Mucosa of descending colon (tissue), 3 donors: ENCODE data around the gene PDGFB. TPM values are rescaled to one million over a fixed set of nuclear protein-coding genes. Genes with fewer than 3 reads are reported as not detected.

Experiments
- ATAC-seq: fragments of 200-7000 bp; cut with Tn5 transposase; one replicate; pipeline ENCODE4 v1.9.1; 2020; ENCODE audit warnings: mild to moderate bottlenecking, moderate library complexity
- DNase-seq, 3 donors: peaks; one replicate each; pipeline ENCODE4 v3.0.0-alpha.2; 2020
- H3K36me3 ChIP-seq: fragments of 200-600 bp; one replicate; pipeline ENCODE4 v1.8.0; 2021; ENCODE audit warnings: low read depth, mild to moderate bottlenecking
- H3K4me1 ChIP-seq: fragments of 200-600 bp; one replicate; pipeline ENCODE4 v1.8.0; 2021; ENCODE audit warnings: low read depth, mild to moderate bottlenecking
- H3K4me3 ChIP-seq: fragments of 200-600 bp; one replicate; pipeline ENCODE4 v1.8.0; 2021; ENCODE audit warnings: mild to moderate bottlenecking
- H3K9me3 ChIP-seq: fragments of 200-600 bp; one replicate; pipeline ENCODE4 v1.8.0; 2021; ENCODE audit warnings: mild to moderate bottlenecking
- intact Hi-C, 2 donors: fragments of 100-400 bp; cut with DNase I in 1 of 2; cut with micrococcal nuclease in 1 of 2; formaldehyde crosslinking; loops; one replicate each; pipeline versions ENCODE4 v1.11.0 to v1.11.1; 2022; cut with DNase I, micrococcal nuclease
- total RNA-seq, 3 donors: library from RNA; stranded (reverse); fragmentation: NEBNext Ultra II Directional in 2 of 3; extraction: Animal tissue kit (Norgen Biotek cat#: 25700) in 2 of 3; gene quantifications; one replicate each; pipeline versions ENCODE4 v1.2.1 to v1.2.4, GENCODE V29; 2021 to 2023
- TF ChIP-seq, protein P1 (sequence below): fragments of 200-600 bp; IDR thresholded peaks from one replicate; pipeline ENCODE4 v1.8.0; 2022; ENCODE audit warnings: antibody characterized with exemption, mild to moderate bottlenecking
- donor health status: DM: no; HTN: no; CAD: no; lungs with moderate emphysema.
- donor health status: DM: no; HTN: no; CAD: no.
- donor health status: DM: no; HTN: yes; CAD: no.

PDGFB gene
- total RNA-seq, 3 donors from 2014 or later = 1.8 to 16.6 (median 5.4) TPM

GRCh38 chr22:39275814-39276439 is 31.1 kb upstream of the PDGFB start:
- no peaks in the 10 kb centered on the region for H3K4me1 ChIP-seq
- H3K4me3 ChIP-seq = no peak overlapping the region
- intact Hi-C loops = no loop called here
- DNase-seq (no peak), ATAC-seq (no peak)
- TF ChIP-seq, protein P1, sequence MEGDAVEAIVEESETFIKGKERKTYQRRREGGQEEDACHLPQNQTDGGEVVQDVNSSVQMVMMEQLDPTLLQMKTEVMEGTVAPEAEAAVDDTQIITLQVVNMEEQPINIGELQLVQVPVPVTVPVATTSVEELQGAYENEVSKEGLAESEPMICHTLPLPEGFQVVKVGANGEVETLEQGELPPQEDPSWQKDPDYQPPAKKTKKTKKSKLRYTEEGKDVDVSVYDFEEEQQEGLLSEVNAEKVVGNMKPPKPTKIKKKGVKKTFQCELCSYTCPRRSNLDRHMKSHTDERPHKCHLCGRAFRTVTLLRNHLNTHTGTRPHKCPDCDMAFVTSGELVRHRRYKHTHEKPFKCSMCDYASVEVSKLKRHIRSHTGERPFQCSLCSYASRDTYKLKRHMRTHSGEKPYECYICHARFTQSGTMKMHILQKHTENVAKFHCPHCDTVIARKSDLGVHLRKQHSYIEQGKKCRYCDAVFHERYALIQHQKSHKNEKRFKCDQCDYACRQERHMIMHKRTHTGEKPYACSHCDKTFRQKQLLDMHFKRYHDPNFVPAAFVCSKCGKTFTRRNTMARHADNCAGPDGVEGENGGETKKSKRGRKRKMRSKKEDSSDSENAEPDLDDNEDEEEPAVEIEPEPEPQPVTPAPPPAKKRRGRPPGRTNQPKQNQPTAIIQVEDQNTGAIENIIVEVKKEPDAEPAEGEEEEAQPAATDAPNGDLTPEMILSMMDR = no peak
- H3K9me3 ChIP-seq = no peaks in the 10 kb centered on the region
- no peaks in the 10 kb centered on the region for H3K36me3 ChIP-seq

GRCh38 chr22:39273950-39274887 is 29.4 kb upstream of the PDGFB start:
- TF ChIP-seq, protein P1 = no peak
- intact Hi-C loops = no loop called here
- Histone ChIP-seq H3K4me1 (no peaks in the 10 kb centered on the region), H3K4me3 (no peak overlapping the region), H3K36me3 (no peaks in the 10 kb centered on the region), H3K9me3 (no peaks in the 10 kb centered on the region)
- no peak for DNase-seq
- no peak for ATAC-seq

- TF ChIP-seq, protein P1 = no peak
- H3K36me3 ChIP-seq = no peaks in the 10 kb centered on the region
Measured at GRCh38 chr22:39270792-39271191, 26.0 kb upstream of the PDGFB start.

DNA sequence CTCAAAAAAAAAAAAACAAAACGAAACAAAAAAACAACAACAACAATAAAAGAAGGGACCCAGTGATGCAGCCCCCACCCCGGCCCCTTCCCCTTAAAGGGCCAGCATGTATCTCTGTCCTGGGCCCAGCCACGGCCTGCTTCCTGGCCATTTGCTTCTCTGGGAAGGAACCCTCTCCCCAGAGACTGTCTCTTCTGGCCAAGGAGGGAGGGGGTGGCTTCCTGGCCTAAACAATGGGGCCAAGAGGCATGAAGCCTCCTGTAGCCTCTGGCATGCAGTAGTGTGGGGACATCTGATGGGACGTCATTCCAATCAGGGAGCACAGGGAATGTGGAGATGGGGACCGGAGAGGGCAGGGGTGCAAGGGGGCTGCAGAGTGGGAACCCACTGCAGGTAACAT is 25.5 kb upstream of the PDGFB start:
- Histone ChIP-seq H3K36me3 (no peaks in the 10 kb centered on the region), H3K4me3 (no peak overlapping the region), H3K9me3 (no peaks in the 10 kb centered on the region), H3K4me1 (no peaks in the 10 kb centered on the region)
- intact Hi-C loops = no loop called here
- no peak for DNase-seq
- TF ChIP-seq, protein P1 = no peak
- no peak for ATAC-seq

More at GRCh38 chr22:39270792-39271191, 26.0 kb upstream of the PDGFB start:
- Histone ChIP-seq H3K9me3 (no peaks in the 10 kb centered on the region), H3K4me3 (no peak overlapping the region), H3K4me1 (no peaks in the 10 kb centered on the region)
- DNase-seq (no peak), ATAC-seq (no peak)
- intact Hi-C loops = no loop called here

DNA sequence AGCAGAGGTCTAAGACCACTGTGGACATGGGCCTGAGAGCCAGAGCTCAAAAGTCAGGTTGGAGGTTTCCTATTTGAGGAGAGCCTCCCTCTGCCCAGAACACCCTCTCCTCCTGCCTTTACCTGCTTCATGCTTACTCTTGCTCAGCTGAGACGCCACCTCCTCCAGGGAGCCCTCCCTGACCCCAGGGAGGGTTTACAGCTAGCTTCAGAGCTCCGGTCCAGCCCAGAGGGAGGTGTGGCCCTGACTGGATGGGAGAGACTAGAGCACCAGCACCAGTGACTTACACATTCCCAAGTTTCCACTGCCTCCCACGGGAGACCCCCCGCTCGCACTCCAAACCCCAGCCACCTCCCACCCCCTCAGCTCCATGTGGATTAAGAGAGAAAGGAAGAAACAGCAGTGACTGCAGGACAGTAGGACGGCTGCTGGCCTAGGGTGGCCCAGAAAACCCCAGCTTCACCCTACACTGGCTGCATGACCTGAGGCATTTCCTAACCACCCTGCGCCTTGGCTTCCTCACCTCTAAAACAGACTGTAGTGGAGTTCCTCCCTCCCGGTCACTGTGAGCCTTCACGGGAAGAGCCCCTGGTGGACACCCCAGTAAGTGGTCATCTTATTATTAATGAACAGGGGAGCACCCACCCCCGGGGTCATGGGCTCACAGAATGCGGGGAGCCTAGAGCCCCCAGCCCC is 24.5 kb upstream of the PDGFB start:
- ATAC-seq (no peak), DNase-seq (no peak)
- H3K4me1 ChIP-seq = no peaks in the 10 kb centered on the region
- TF ChIP-seq, protein P1 = no peak
- no peaks in the 10 kb centered on the region for H3K9me3 ChIP-seq
- no peak overlapping the region for H3K4me3 ChIP-seq
- intact Hi-C loops = no loop called here
- no peaks in the 10 kb centered on the region for H3K36me3 ChIP-seq
